GM12801 (cell line): ENCODE data around the gene MUC20.

ENCODE experiments used
- CTCF ChIP-seq: IDR thresholded peaks from one replicate; pipeline ENCODE4 v1.5.1; 2011; ENCODE audit warnings: control low read depth; ENCODE audit not compliant: insufficient read length; ENCODE audit errors: extremely low read depth

The MUC20 gene

GRCh38 chr3:195703776-195704175 lies 17.0 kb upstream of the MUC20 start:
- no peak for TF ChIP-seq CTCF

GRCh38 chr3:195704433-195704999 lies 16.3 kb upstream of the MUC20 start:
- no peak for TF ChIP-seq CTCF

GRCh38 chr3:195705081-195705991 lies 15.4 kb upstream of the MUC20 start:
- no peak for TF ChIP-seq CTCF

GRCh38 chr3:195708061-195708460 lies 12.7 kb upstream of the MUC20 start:
- TF ChIP-seq CTCF, result no peak

GRCh38 chr3:195708626-195709481 lies 11.9 kb upstream of the MUC20 start:
- TF ChIP-seq CTCF, result no peak

- no peak for TF ChIP-seq CTCF
These were observed 11.1 kb upstream of the MUC20 start for GRCh38 chr3:195709676-195710085.
